ENCODE measurements around the gene GOLGA2. TPM values are rescaled to one million over a fixed set of nuclear protein-coding genes. Genes with fewer than 3 reads are reported as not detected.

The GOLGA2 gene
- total and polyA plus RNA-seq, 2 of the 13 experiments (the other 11 are each of a cell fraction or from before 2014, with no cell fraction given), result 45.3 to 45.8 TPM

- Histone ChIP-seq H3K4me3 (replicated peaks in 1 of 3; ENCODE audit: insufficient read depth in 1 of 3, low read depth in 2 of 3, low read length in 3 of 3) (peak overlapping the region in 2 of 3 experiments; percentile 17 to 64; a peak in 3 of 6 replicates), H3K27me3 (ENCODE audit: control insufficient read depth in 1 of 2, insufficient read depth in 2 of 2, low read length in 2 of 2) (peaks cover 0 to 11% of the 10 kb centered on the region in 2 experiments; a peak in 1 of 5 replicates), H3K9me3 (ENCODE audit: low read length) (no peaks in the 10 kb centered on the region), H4K20me1 (ENCODE audit: insufficient read depth, low read length) (no peaks in the 10 kb centered on the region), H3K27ac (ENCODE audit: extremely low read length, insufficient read depth, low read length) (no peak overlapping the region), H3K36me3 (replicated peaks in 1 of 2; ENCODE audit: control insufficient read depth in 1 of 2, insufficient read depth in 2 of 2, low read length in 2 of 2) (no peaks in the 10 kb centered on the region), H2AFZ (ENCODE audit: low read length) (no peak overlapping the region), H3K9ac (ENCODE audit: insufficient read depth, low read depth, low read length) (0 out of 2 replicates have a peak overlapping the region, but pooled peaks have one; percentile 8), H3K79me2 (ENCODE audit: insufficient read depth, low read length) (no peaks in the 10 kb centered on the region), H3K4me1 (ENCODE audit: insufficient read depth, low read length) (peaks cover 41% of the 10 kb centered on the region), H3K4me2 (ENCODE audit: low read depth, low read length) (peak overlapping the region; percentile 45)
- ATAC-seq, result peak; percentile 5; the same call in 2 of the 3 replicates
- in situ Hi-C loops (cut with HindIII; ENCODE audit: extremely low pct_ligation_motif_present, low pct_unique_long_range_greater_than_20kb) (no loop called here), intact Hi-C loops (cut with micrococcal nuclease; ENCODE audit: unreplicated experiment) (no loop called here)
- TF ChIP-seq HES4 (CRISPR knock-in tag; IDR thresholded peaks at IDR 0.05; ENCODE audit: borderline replicate concordance) (no peak), ZNF646 (CRISPR knock-in tag; IDR thresholded peaks at IDR 0.05) (peak; percentile 56; the same call in 1 of the 2 replicates), ZNF790 (CRISPR knock-in tag; IDR thresholded peaks at IDR 0.05; ENCODE audit: borderline replicate concordance) (no peak), BRD4 (CRISPR knock-in tag; IDR thresholded peaks at IDR 0.05) (no peak), RBM22 (optimal IDR thresholded peaks at IDR 0.05; ENCODE audit: low read length) (no peak), ZNF777 (CRISPR knock-in tag; IDR thresholded peaks at IDR 0.05) (no peak)
- ChIA-PET CTCF (ENCODE audit: low intra/inter-chr PET ratio, low total read pairs) (no interaction called here), POLR2A (no interaction called here)
- WGBS (ENCODE audit: low lambda C conversion rate), result 72% methylated on average over 9 of the region's 13 CpGs
- no TSS peak for BruUV-seq (replicated peaks)
- FAIRE-seq, result no peak
- DNase-seq (ENCODE audit: low spot score), result no peak
Measured at GRCh38 chr9:128244091-128244836, 31.5 kb downstream of the GOLGA2 start.

Measured in HepG2 (cell line).